Trophoblast cell (in vitro differentiated cells and primary cell): Measurements from ENCODE around the gene KRT34. TPM values are rescaled to one million over a fixed set of nuclear protein-coding genes. Genes with fewer than 3 reads are reported as not detected.
"Not testable (repeated sequence)": the region's sequence is repeated elsewhere in the genome, so short reads cannot be mapped to it uniquely, and the experiment has no call there.

Experiments
- DNase-seq, 2 donors: peaks; one replicate each; pipeline ENCODE4 v3.0.0-alpha.2; 2016
- H2AFZ ChIP-seq: 2 replicates; pipeline ENCODE4 v1.6.1; 2013; ENCODE audit warnings: low read length, moderate library complexity, mild to moderate bottlenecking; ENCODE audit not compliant: insufficient read depth, poor library complexity
- H2AK5ac ChIP-seq: 2 replicates; pipeline ENCODE4 v1.6.1; 2013; ENCODE audit warnings: mild to moderate bottlenecking, low read length
- H2BK120ac ChIP-seq: 2 replicates; pipeline ENCODE4 v1.6.1; 2013; ENCODE audit warnings: low read length, mild to moderate bottlenecking, moderate library complexity; ENCODE audit not compliant: insufficient read depth, poor library complexity
- H2BK12ac ChIP-seq: 2 replicates; pipeline ENCODE4 v1.6.1; 2013; ENCODE audit warnings: mild to moderate bottlenecking, low read length, moderate library complexity
- H2BK5ac ChIP-seq: 2 replicates; pipeline ENCODE4 v1.6.1; 2013; ENCODE audit warnings: low read length, low read depth, moderate library complexity, mild to moderate bottlenecking; ENCODE audit not compliant: poor library complexity
- H3K14ac ChIP-seq: 2 replicates; pipeline ENCODE4 v1.6.1; 2013; ENCODE audit warnings: mild to moderate bottlenecking, low read length
- H3K18ac ChIP-seq: 2 replicates; pipeline ENCODE4 v1.6.1; 2013; ENCODE audit warnings: mild to moderate bottlenecking, low read length
- H3K23ac ChIP-seq: 2 replicates; pipeline ENCODE4 v1.6.1; 2013; ENCODE audit warnings: low read length
- H3K27ac ChIP-seq: 2 replicates; pipeline ENCODE4 v1.5.1; 2013; ENCODE audit warnings: low read depth, mild to moderate bottlenecking, inconsistent platforms, low read length, moderate library complexity
- H3K27me3 ChIP-seq: 2 replicates; pipeline ENCODE4 v1.6.1; 2013; ENCODE audit warnings: inconsistent platforms, mild to moderate bottlenecking, low read length, moderate library complexity; ENCODE audit not compliant: insufficient read depth
- H3K36me3 ChIP-seq, 2 experiments: 1 replicate in 1 of 2; 2 replicates in 1 of 2; pipeline ENCODE4 v1.6.1; 2013; ENCODE audit warnings: low read length in 2 of 2, mild to moderate bottlenecking in 2 of 2, moderate library complexity in 1 of 2; ENCODE audit not compliant: insufficient read depth in 2 of 2, control insufficient read depth in 1 of 2
- H3K4ac ChIP-seq: 2 replicates; pipeline ENCODE4 v1.6.1; 2013; ENCODE audit warnings: low read depth, mild to moderate bottlenecking, low read length, moderate library complexity
- H3K4me1 ChIP-seq, 2 experiments: 1 replicate in 1 of 2; 2 replicates in 1 of 2; pipeline ENCODE4 v1.6.1; 2013; ENCODE audit warnings: low read length in 2 of 2, mild to moderate bottlenecking in 2 of 2, moderate library complexity in 1 of 2; ENCODE audit not compliant: insufficient read depth in 2 of 2, control insufficient read depth in 1 of 2
- H3K4me2 ChIP-seq: 2 replicates; pipeline ENCODE4 v1.6.1; 2013; ENCODE audit warnings: inconsistent platforms, mild to moderate bottlenecking, low read length, moderate library complexity
- H3K4me3 ChIP-seq: 2 replicates; pipeline ENCODE4 v1.5.1; 2013; ENCODE audit warnings: mild to moderate bottlenecking, low read depth, low read length, inconsistent platforms
- H3K79me1 ChIP-seq: one replicate; pipeline ENCODE4 v1.6.1; 2013; ENCODE audit warnings: low read length
- H3K79me2 ChIP-seq: 2 replicates; pipeline ENCODE4 v1.6.1; 2013; ENCODE audit warnings: low read length, mild to moderate bottlenecking; ENCODE audit not compliant: control insufficient read depth, insufficient read depth, poor library complexity
- H3K9ac ChIP-seq: 2 replicates; pipeline ENCODE4 v1.6.1; 2013; ENCODE audit warnings: mild to moderate bottlenecking, low read length
- H3K9me3 ChIP-seq: 2 replicates; pipeline ENCODE4 v1.6.1; 2013; ENCODE audit warnings: low read depth, mild to moderate bottlenecking, control low read depth, inconsistent platforms, low read length; ENCODE audit not compliant: insufficient read depth
- H4K12ac ChIP-seq: 2 replicates; pipeline ENCODE4 v1.6.1; 2013; ENCODE audit warnings: low read depth, mild to moderate bottlenecking, low read length, moderate library complexity
- H4K8ac ChIP-seq: 2 replicates; pipeline ENCODE4 v1.6.1; 2013; ENCODE audit warnings: low read depth, mild to moderate bottlenecking, low read length, moderate library complexity
- H4K91ac ChIP-seq: one replicate; pipeline ENCODE4 v1.6.1; 2013; ENCODE audit warnings: low read depth, mild to moderate bottlenecking, low read length, moderate library complexity
- WGBS: extraction: QIAGEN DNeasy Blood & Tissue Kit; methylation state at CpG from one replicate; pipeline ENCODE4 v1.1.7; 2013; ENCODE audit warnings: missing lambda C conversion rate; ENCODE audit not compliant: insufficient read length, insufficient coverage; ENCODE audit errors: extremely low coverage; 5-methylcytosine and 5-hydroxymethylcytosine counted together
- polyA plus RNA-seq: library from polyadenylated mRNA; stranded (reverse); fragments of 200-250 nt; gene quantifications from 2 replicates; pipeline ENCODE4 v1.2.3, GENCODE V29; 2013

The KRT34 gene
- not detected in 2 replicates for polyA plus RNA-seq

DNA sequence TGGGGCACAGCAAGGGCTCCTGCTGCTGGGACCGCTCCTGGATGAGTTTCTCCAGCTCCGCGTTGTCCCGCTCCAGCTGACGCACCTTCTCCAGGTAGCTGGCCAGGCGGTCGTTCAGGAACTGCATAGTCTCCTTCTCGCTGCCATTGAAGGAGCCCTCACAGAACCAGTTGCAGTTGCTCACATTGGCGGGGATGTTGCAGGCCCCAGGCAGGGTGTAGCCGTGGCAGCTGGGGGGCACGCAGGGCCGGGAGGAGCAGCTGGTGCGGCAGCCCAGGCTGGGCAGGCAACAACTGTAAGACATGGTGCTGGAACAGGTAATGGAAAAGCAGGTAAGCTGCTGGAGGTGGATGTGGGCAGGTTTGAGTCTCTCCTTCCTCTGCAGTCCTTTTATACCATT is at the start of gene KRT34:
TSS of gene KRT34 (minus strand) at position 364 of the 400 bp plus-strand sequence. CDS start at position 304, 60 bp downstream.
- H3K36me3 ChIP-seq, H2BK120ac ChIP-seq, H3K9ac ChIP-seq, H3K79me1 ChIP-seq, H4K12ac ChIP-seq, H2BK5ac ChIP-seq, H3K9me3 ChIP-seq, DNase-seq, H3K14ac ChIP-seq, H2BK12ac ChIP-seq, H4K91ac ChIP-seq, H2AFZ ChIP-seq, H3K27me3 ChIP-seq, H3K79me2 ChIP-seq, H3K23ac ChIP-seq, H2AK5ac ChIP-seq, H3K4me2 ChIP-seq, H3K18ac ChIP-seq, H3K4me1 ChIP-seq, H4K8ac ChIP-seq, H3K27ac ChIP-seq, H3K4ac ChIP-seq, H3K4me3 ChIP-seq: not testable (repeated sequence)
- no CpG with 5 or more reads among the region's 13 CpGs for WGBS

GRCh38 chr17:41430376-41430775 is 48.3 kb upstream of the KRT34 start:
- H3K4me2 ChIP-seq, H2BK12ac ChIP-seq: not testable (repeated sequence)

GRCh38 chr17:41429667-41430066 is 47.6 kb upstream of the KRT34 start:
- no peak overlapping the region for H2AK5ac ChIP-seq
- H3K23ac ChIP-seq: no peak overlapping the region
- H4K8ac ChIP-seq: no peak overlapping the region
- DNase-seq: no peak
- no peak overlapping the region for H2BK5ac ChIP-seq
- no peak overlapping the region for H3K4ac ChIP-seq
- H3K27me3 ChIP-seq: no peaks in the 10 kb centered on the region
- H3K9ac ChIP-seq: no peak overlapping the region
- no peak overlapping the region for H3K14ac ChIP-seq
- no peak overlapping the region for H3K27ac ChIP-seq
- no peaks in the 10 kb centered on the region for H3K79me1 ChIP-seq
- WGBS: no CpG with 5 or more reads among the region's 7 CpGs
- H3K4me3 ChIP-seq: no peak overlapping the region
- H2AFZ ChIP-seq: no peak overlapping the region
- no peaks in the 10 kb centered on the region for H3K79me2 ChIP-seq
- H3K36me3 ChIP-seq: no peaks in the 10 kb centered on the region
- H4K12ac ChIP-seq: no peak overlapping the region
- no peaks in the 10 kb centered on the region for H3K4me1 ChIP-seq
- no peak overlapping the region for H4K91ac ChIP-seq
- no peak overlapping the region for H2BK12ac ChIP-seq
- no peak overlapping the region for H3K4me2 ChIP-seq
- no peak overlapping the region for H3K18ac ChIP-seq
- H3K9me3 ChIP-seq: no peaks in the 10 kb centered on the region
- H2BK120ac ChIP-seq: no peak overlapping the region

More at GRCh38 chr17:41430376-41430775, 48.3 kb upstream of the KRT34 start:
- H3K9ac ChIP-seq, H3K23ac ChIP-seq, H3K9me3 ChIP-seq, H3K14ac ChIP-seq, H4K12ac ChIP-seq, H3K4me1 ChIP-seq, H3K36me3 ChIP-seq, H2BK120ac ChIP-seq, H3K18ac ChIP-seq, H2AFZ ChIP-seq, H3K27me3 ChIP-seq, DNase-seq, H2BK5ac ChIP-seq, H3K79me1 ChIP-seq, H4K91ac ChIP-seq, H3K27ac ChIP-seq, H3K4me3 ChIP-seq, H3K4ac ChIP-seq, H2AK5ac ChIP-seq, H4K8ac ChIP-seq, H3K79me2 ChIP-seq: not testable (repeated sequence)
- no CpG with 5 or more reads among the region's 9 CpGs for WGBS

DNA sequence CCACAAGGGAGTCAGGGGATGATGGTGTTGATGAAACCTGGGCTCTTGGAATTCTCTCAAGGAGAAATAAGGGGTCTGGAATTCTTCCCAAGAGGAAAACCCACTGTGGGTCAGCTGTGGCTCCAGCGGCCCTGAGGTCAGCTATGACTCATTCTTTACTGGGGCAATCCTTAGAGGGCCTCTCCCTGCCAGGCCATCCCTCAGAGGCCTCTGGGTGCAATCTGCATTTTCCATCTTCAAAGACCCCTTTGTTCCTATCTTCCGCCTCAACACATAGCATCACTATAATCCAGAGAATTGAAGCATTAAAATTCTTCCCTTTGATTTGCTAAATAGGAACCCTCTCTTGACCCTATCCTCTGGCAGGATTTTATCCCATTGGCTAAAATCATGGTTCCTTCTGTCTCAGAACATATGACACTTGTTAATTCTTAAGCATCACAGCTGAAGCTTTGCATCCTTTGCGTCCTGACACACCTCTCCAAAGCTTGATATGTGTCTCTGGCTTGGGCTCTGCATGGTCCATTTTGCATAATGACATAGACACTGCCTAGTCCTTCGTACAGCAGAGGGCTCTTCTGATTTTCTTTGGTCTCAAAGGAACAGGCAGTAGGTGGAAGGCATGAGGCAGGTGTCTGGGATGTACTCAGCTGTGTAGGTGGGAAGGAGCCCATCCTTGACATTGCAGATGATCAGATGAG is 46.6 kb upstream of the KRT34 start:
- no CpG with 5 or more reads among the region's 4 CpGs for WGBS
- Histone ChIP-seq H3K79me1 (no peaks in the 10 kb centered on the region), H2AK5ac (no peak overlapping the region), H2BK120ac (no peak overlapping the region), H3K4ac (no peak overlapping the region), H3K4me1 (no peaks in the 10 kb centered on the region), H3K36me3 (no peaks in the 10 kb centered on the region), H2BK5ac (no peak overlapping the region), H3K9me3 (no peaks in the 10 kb centered on the region), H4K8ac (no peak overlapping the region), H2BK12ac (no peak overlapping the region), H3K79me2 (no peaks in the 10 kb centered on the region), H3K4me2 (no peak overlapping the region), H4K12ac (no peak overlapping the region), H3K27ac (no peak overlapping the region), H2AFZ (no peak overlapping the region), H3K4me3 (no peak overlapping the region), H3K18ac (no peak overlapping the region), H3K9ac (no peak overlapping the region), H3K27me3 (no peaks in the 10 kb centered on the region), H3K14ac (no peak overlapping the region), H4K91ac (no peak overlapping the region), H3K23ac (no peak overlapping the region)
- DNase-seq: no peak
